Measurements from ENCODE around the gene ERCC1. TPM values are rescaled to one million over a fixed set of nuclear protein-coding genes. Genes with fewer than 3 reads are reported as not detected.
A peak's percentile ranks its signal among the peaks of the same experiment; 100 is the strongest.

Gene ERCC1
- total and polyA plus RNA-seq, 2 of the 13 experiments (the other 11 are each of a cell fraction or from before 2014, with no cell fraction given) = 40.0 to 66.4 TPM

- TF ChIP-seq ZNF484 (CRISPR knock-in tag; IDR thresholded peaks at IDR 0.05; ENCODE audit: borderline replicate concordance, low read depth) = no peak
- TF ChIP-seq KDM4B (CRISPR knock-in tag; IDR thresholded peaks at IDR 0.05) = no peak
- no peak for TF ChIP-seq KLF11 (CRISPR knock-in tag; IDR thresholded peaks at IDR 0.05)
- peak; percentile 45 for TF ChIP-seq HNRNPLL (IDR thresholded peaks at IDR 0.05; ENCODE audit: low read depth, low read length, poor library complexity, severe bottlenecking)
- TF ChIP-seq KDM5A (IDR thresholded peaks at IDR 0.05; ENCODE audit: borderline replicate concordance, low read length) = no peak
- peak; percentile 71 for TF ChIP-seq ZNF687 (CRISPR knock-in tag; IDR thresholded peaks at IDR 0.05)
- no peak for TF ChIP-seq ONECUT2 (CRISPR knock-in tag; IDR thresholded peaks at IDR 0.05)
- TF ChIP-seq RXRB (CRISPR knock-in tag; IDR thresholded peaks at IDR 0.05; ENCODE audit: borderline replicate concordance) = no peak
- TF ChIP-seq ISX (CRISPR knock-in tag; conservative IDR thresholded peaks at IDR 0.05) = no peak
- TF ChIP-seq ZMAT3 (CRISPR knock-in tag; conservative IDR thresholded peaks at IDR 0.05) = no peak
- TF ChIP-seq NCOA5 (CRISPR knock-in tag; IDR thresholded peaks at IDR 0.05) = no peak
- TF ChIP-seq TMF1 (CRISPR knock-in tag; IDR thresholded peaks at IDR 0.05; ENCODE audit: low read depth) = no peak
- no peak for TF ChIP-seq RCOR2 (CRISPR knock-in tag; IDR thresholded peaks at IDR 0.05)
- TF ChIP-seq MTA1 (CRISPR knock-in tag; IDR thresholded peaks at IDR 0.05; ENCODE audit: borderline replicate concordance) = no peak
- no peak for TF ChIP-seq MTERF4 (CRISPR knock-in tag; IDR thresholded peaks at IDR 0.05)
- no peak for TF ChIP-seq RFX3 (CRISPR knock-in tag; IDR thresholded peaks at IDR 0.05)
- TF ChIP-seq ZNF30 (CRISPR knock-in tag; IDR thresholded peaks at IDR 0.05) = no peak
- no peak for TF ChIP-seq PCBP1 (IDR thresholded peaks at IDR 0.05; ENCODE audit: borderline replicate concordance, low read depth, low read length)
- no peak for TF ChIP-seq CBFB (CRISPR knock-in tag; IDR thresholded peaks at IDR 0.05)
- no peak for TF ChIP-seq ZNF672 (CRISPR knock-in tag; IDR thresholded peaks at IDR 0.05)
- no peak for TF ChIP-seq AHR (CRISPR knock-in tag; IDR thresholded peaks at IDR 0.05)
- TF ChIP-seq KDM6A (CRISPR knock-in tag; IDR thresholded peaks at IDR 0.05; ENCODE audit: low read depth) = no peak
Measured at GRCh38 chr19:45439569-45440258, 16.0 kb upstream of the ERCC1 start (continued).
